ENCODE measurements around the gene NRXN3.

DNA sequence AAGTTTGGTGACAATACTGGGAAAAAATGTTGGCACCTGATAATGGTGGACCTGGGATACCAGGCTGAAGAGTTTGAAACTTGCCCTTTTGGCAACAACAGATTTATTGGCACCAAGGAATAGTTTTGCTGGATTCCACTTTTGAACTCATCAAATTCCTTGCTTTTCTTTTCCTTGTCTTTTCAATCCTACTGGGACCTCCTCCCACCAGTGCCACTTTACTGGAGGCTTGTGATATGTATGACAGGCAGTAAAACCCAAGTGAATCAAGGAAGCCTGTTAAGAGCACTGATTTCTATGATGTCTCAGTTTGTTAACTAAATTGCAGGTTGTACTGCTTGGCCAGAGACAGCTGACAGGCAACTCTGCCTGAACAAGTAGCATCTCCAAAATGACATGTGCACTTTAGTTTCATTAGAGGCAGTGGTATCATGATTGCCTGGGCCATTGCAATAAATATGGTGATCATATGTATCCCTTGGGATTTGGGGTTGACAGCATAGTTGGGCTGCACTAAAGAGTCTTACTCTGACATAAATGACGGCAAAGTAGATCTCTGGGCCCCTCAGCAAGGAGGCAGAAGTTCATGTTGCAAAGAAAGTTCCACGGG is 1475.7 kb downstream of the NRXN3 start:
- TF ChIP-seq CTCF (IDR thresholded peaks at IDR 0.05) (no peak), POLR2A (IDR thresholded peaks at IDR 0.05) (no peak)
